HCT116 (cell line): ENCODE data around the gene DOCK11. TPM values are rescaled to one million over a fixed set of nuclear protein-coding genes. Genes with fewer than 3 reads are reported as not detected.

ENCODE experiments used
- ATAC-seq: fragments of 200-7000 bp; cut with Tn5 transposase; 2 replicates; pipeline ENCODE4 v1.9.1; 2020; ENCODE audit warnings: mild to moderate bottlenecking, moderate library complexity
- BruUV-seq: library from RNA; stranded (reverse); fragments of 400-500 nt; replicated peaks from 2 replicates; lab custom pipeline; 2021; lab: Mats Ljungman, UMichigan
- CTCF ChIA-PET: fragments of 300-600 bp; sonication (Branson Sonifier 250); formaldehyde crosslinking; loops from one replicate; lab custom pipeline; 2021; ENCODE audit warnings: antibody characterized with exemption; lab: Charles Lee
- POLR2A ChIA-PET: fragments of 300-600, 350-600 bp; sonication (Branson Sonifier 250); formaldehyde crosslinking; loops from one replicate; lab custom pipeline; 2021; ENCODE audit warnings: antibody characterized with exemption; lab: Charles Lee
- RAD21 ChIA-PET, 2 experiments: fragments of 300-600 bp; sonication (Branson Sonifier 250); formaldehyde crosslinking; loops; one replicate each; lab custom pipeline; 2023; ENCODE audit warnings: low total read pairs in 2 of 2; ENCODE audit not compliant: uncharacterized antibody in 2 of 2, unreplicated experiment in 2 of 2, low non-redundant PET in 1 of 2; lab: Charles Lee
- DNase-seq: peaks from one replicate; pipeline ENCODE4 v3.0.0-alpha.2; 2010; ENCODE audit warnings: low read depth, low spot score
- H2AFZ ChIP-seq: fragments of 200-600 bp; shearing (Covaris generic), sonication (generic); 2 replicates; pipeline ENCODE4 v1.6.1; 2017; ENCODE audit warnings: low read depth, mixed run types, mixed read lengths, antibody characterized with exemption, low read length; ENCODE audit not compliant: poor library complexity, severe bottlenecking
- H3K27ac ChIP-seq: 2 replicates; pipeline ENCODE4 v1.5.1; 2012; ENCODE audit warnings: low read depth, low read length
- H3K27me3 ChIP-seq: fragments of 200-600 bp; sonication (generic); 2 replicates; pipeline ENCODE4 v1.6.1; 2016; ENCODE audit warnings: mixed run types, low read length, mixed read lengths; ENCODE audit not compliant: insufficient read depth
- H3K36me3 ChIP-seq, 2 experiments: fragments of 200-500 bp in 1 of 2; fragments of 200-600 bp in 1 of 2; sonication (Bioruptor generic) in 1 of 2; sonication (generic) in 1 of 2; 2 replicates each; pipeline versions ENCODE4 v1.5.1 to v1.6.1; 2014 to 2016; ENCODE audit warnings: low read length in 2 of 2, inconsistent platforms in 1 of 2, mixed read lengths in 1 of 2, mixed run types in 1 of 2; ENCODE audit not compliant: insufficient read depth in 2 of 2, control insufficient read depth in 1 of 2
- H3K4me1 ChIP-seq, 2 experiments: fragments of 200-600 bp in 1 of 2; sonication (generic) in 1 of 2; 2 replicates each; pipeline versions ENCODE4 v1.5.1 to v1.6.1; 2012 to 2017; ENCODE audit warnings: low read length in 2 of 2, inconsistent platforms in 1 of 2, mild to moderate bottlenecking in 1 of 2, mixed read lengths in 1 of 2, mixed run types in 1 of 2, moderate library complexity in 1 of 2; ENCODE audit not compliant: insufficient read depth in 2 of 2, control insufficient read depth in 1 of 2
- H3K4me2 ChIP-seq: fragments of 200-600 bp; sonication (generic); 2 replicates; pipeline ENCODE4 v1.6.1; 2017; ENCODE audit warnings: mixed run types, low read length, mixed read lengths
- H3K4me3 ChIP-seq, 2 experiments: fragments of 200-600 bp in 1 of 2; sonication (generic) in 1 of 2; replicated peaks in 1 of 2; 2 replicates each; pipeline ENCODE4 v1.5.1; 2011 to 2016; ENCODE audit warnings: low read length in 2 of 2, control low read depth in 1 of 2, low read depth in 1 of 2, mild to moderate bottlenecking in 1 of 2, mixed read lengths in 1 of 2, mixed run types in 1 of 2
- H3K79me2 ChIP-seq: fragments of 200-600 bp; sonication (generic); 2 replicates; pipeline ENCODE4 v1.6.1; 2017; ENCODE audit warnings: mild to moderate bottlenecking, mixed run types, low read length, moderate library complexity, mixed read lengths; ENCODE audit not compliant: insufficient read depth
- H3K9ac ChIP-seq: fragments of 200-600 bp; sonication (generic); 2 replicates; pipeline ENCODE4 v1.6.1; 2016; ENCODE audit warnings: low read length, mixed read lengths
- H3K9me2 ChIP-seq: fragments of 200-600 bp; sonication (generic), shearing (Covaris generic); 2 replicates; pipeline ENCODE4 v1.6.1; 2017; ENCODE audit warnings: mixed run types, mild to moderate bottlenecking, moderate library complexity; ENCODE audit not compliant: insufficient read depth
- H3K9me3 ChIP-seq, 2 experiments: fragments of 200-500 bp in 1 of 2; fragments of 200-600 bp in 1 of 2; sonication (Bioruptor generic) in 1 of 2; sonication (generic) in 1 of 2; 2 replicates each; pipeline ENCODE4 v1.6.1; 2014 to 2017; ENCODE audit warnings: low read length in 2 of 2, mixed read lengths in 2 of 2, inconsistent platforms in 1 of 2, low read depth in 1 of 2, mild to moderate bottlenecking in 1 of 2, mixed run types in 1 of 2, moderate library complexity in 1 of 2; ENCODE audit not compliant: control insufficient read depth in 1 of 2, insufficient read depth in 1 of 2
- H4K20me1 ChIP-seq: fragments of 200-600 bp; sonication (generic), shearing (Covaris generic); 2 replicates; pipeline ENCODE4 v1.6.1; 2017; ENCODE audit warnings: mixed run types, mild to moderate bottlenecking, moderate library complexity; ENCODE audit not compliant: insufficient read depth
- FOSL1 ChIP-seq: IDR thresholded peaks from 2 replicates; pipeline ENCODE4 v1.6.1; 2012; ENCODE audit warnings: low read depth
- REST ChIP-seq: IDR thresholded peaks from 2 replicates; pipeline ENCODE4 v1.6.1; 2012; ENCODE audit warnings: low read depth
- YY1 ChIP-seq: IDR thresholded peaks from 2 replicates; pipeline ENCODE4 v1.6.1; 2011; ENCODE audit warnings: low read length, low read depth, moderate library complexity, mild to moderate bottlenecking; ENCODE audit not compliant: insufficient replicate concordance; ENCODE audit errors: extremely low read depth
- intact Hi-C: fragments of 100-400 bp; cut with micrococcal nuclease; formaldehyde crosslinking; loops from 2 replicates; pipeline ENCODE4 v1.10.0; 2022
- total RNA-seq: library from RNA; stranded (reverse); gene quantifications from one replicate; pipeline ENCODE4 v1.2.1, GENCODE V29; 2021; ENCODE audit not compliant: unreplicated experiment

DOCK11 gene
- total RNA-seq, 1 experiment from 2014 or later = 0.59 TPM

- Histone ChIP-seq H3K27ac (no peak overlapping the region), H3K4me2 (no peak overlapping the region), H2AFZ (no peak overlapping the region), H3K4me1 (no peaks in the 10 kb centered on the region), H4K20me1 (no peaks in the 10 kb centered on the region), H3K9me2 (no peaks in the 10 kb centered on the region), H3K9me3 (no peaks in the 10 kb centered on the region), H3K4me3 (no peak overlapping the region), H3K9ac (no peak overlapping the region), H3K27me3 (no peaks in the 10 kb centered on the region), H3K36me3 (no peaks in the 10 kb centered on the region), H3K79me2 (no peaks in the 10 kb centered on the region)
- no TSS peak for BruUV-seq
- intact Hi-C loops = no loop called here
- ChIA-PET RAD21 (no interaction called here), POLR2A (no interaction called here), CTCF (no interaction called here)
- ATAC-seq (no peak), DNase-seq (no peak)
- TF ChIP-seq REST = no peak
- TF ChIP-seq YY1 = no peak
- TF ChIP-seq FOSL1 = no peak
These were observed 17.7 kb downstream of the DOCK11 start for GRCh38 chrX:118513120-118513898.
